Middle frontal gyrus (tissue), 1 donor: ENCODE measurements around the gene VAMP2.

ENCODE experiments used
- DNase-seq: peaks from one replicate; pipeline ENCODE4 v3.0.0-alpha.2; 2015; ENCODE audit warnings: low spot score; ENCODE audit errors: extremely low spot score

Gene VAMP2

GRCh38 chr17:8143581-8144400, 19.0 kb downstream of the VAMP2 start:
- no peak for DNase-seq

GRCh38 chr17:8142887-8143580, 19.7 kb downstream of the VAMP2 start:
- DNase-seq: no peak

- no peak for DNase-seq
These were observed 20.4 kb downstream of the VAMP2 start for GRCh38 chr17:8142158-8142886.

- no peak for DNase-seq
These were observed 21.0 kb downstream of the VAMP2 start for GRCh38 chr17:8141741-8142140.

GRCh38 chr17:8141045-8141444, 21.7 kb downstream of the VAMP2 start:
- no peak for DNase-seq

GRCh38 chr17:8140065-8141029, 22.4 kb downstream of the VAMP2 start:
- DNase-seq: no peak

- DNase-seq: peak; percentile 85
These were observed 23.9 kb downstream of the VAMP2 start for GRCh38 chr17:8138672-8139371.

GRCh38 chr17:8138374-8138671, 24.4 kb downstream of the VAMP2 start:
- DNase-seq: no peak

GRCh38 chr17:8137645-8138373, 24.9 kb downstream of the VAMP2 start:
- no peak for DNase-seq

- DNase-seq: no peak
These were observed 28.8 kb downstream of the VAMP2 start for GRCh38 chr17:8133941-8134340.

GRCh38 chr17:8133399-8133798, 29.3 kb downstream of the VAMP2 start:
- DNase-seq: no peak

- no peak for DNase-seq
These were observed 30.8 kb downstream of the VAMP2 start for GRCh38 chr17:8131844-8132441.

GRCh38 chr17:8128125-8128784, 34.5 kb downstream of the VAMP2 start:
- no peak for DNase-seq

- DNase-seq: no peak
These were observed 36.2 kb downstream of the VAMP2 start for GRCh38 chr17:8126491-8127066.

GRCh38 chr17:8125947-8126490, 36.7 kb downstream of the VAMP2 start:
- DNase-seq: no peak

- peak; percentile 70 for DNase-seq
These were observed 37.4 kb downstream of the VAMP2 start for GRCh38 chr17:8125154-8125946.

GRCh38 chr17:8124350-8125153, 38.2 kb downstream of the VAMP2 start:
- no peak for DNase-seq
